HepG2 (cell line): Measurements from ENCODE around the gene TACC3. TPM values are rescaled to one million over a fixed set of nuclear protein-coding genes. Genes with fewer than 3 reads are reported as not detected.
A peak's percentile ranks its signal among the peaks of the same experiment; 100 is the strongest.

ENCODE experiments used
- ATF7-NPFF ChIP-seq: sonication (generic); formaldehyde crosslinking; IDR thresholded peaks from 2 replicates; pipeline ENCODE4 v1.8.1; 2023; ENCODE audit warnings: mild to moderate bottlenecking, low read depth, missing genetic modification reagents, moderate library complexity
- ELF4 ChIP-seq: sonication (generic); formaldehyde crosslinking; IDR thresholded peaks from 2 replicates; pipeline ENCODE4 v1.5.0; 2020; ENCODE audit warnings: missing genetic modification reagents, mild to moderate bottlenecking, moderate library complexity, borderline replicate concordance
- FOXK2 ChIP-seq: fragments of 450-650 bp; IDR thresholded peaks from 2 replicates; pipeline ENCODE4 v1.6.1; 2016
- GATA4 ChIP-seq: sonication (generic); IDR thresholded peaks from 2 replicates; pipeline ENCODE4 v1.6.1; 2016; ENCODE audit warnings: antibody characterized with exemption, low read depth, borderline replicate concordance
- HNF1A ChIP-seq, 2 experiments: sonication (generic) in 1 of 2; formaldehyde crosslinking in 1 of 2; IDR thresholded peaks; 2 replicates each; pipeline versions ENCODE4 v1.4.0 to v1.6.1; 2016 to 2020; ENCODE audit warnings: borderline replicate concordance in 1 of 2, low read depth in 1 of 2, mild to moderate bottlenecking in 1 of 2, missing genetic modification reagents in 1 of 2
- KLF16 ChIP-seq, 2 experiments: sonication (generic) in 1 of 2; formaldehyde crosslinking in 1 of 2; IDR thresholded peaks; 2 replicates each; pipeline versions ENCODE4 v1.6.1 to v1.8.0; 2016 to 2023; ENCODE audit warnings: missing genetic modification reagents in 2 of 2, missing compliant biosample characterization in 1 of 2
- RARA ChIP-seq: IDR thresholded peaks from 2 replicates; pipeline ENCODE4 v1.6.1; 2016; ENCODE audit warnings: missing genetic modification reagents, missing compliant biosample characterization
- RBFOX2 ChIP-seq: fragments of 200-400 bp; formaldehyde crosslinking; IDR thresholded peaks from 2 replicates; pipeline ENCODE4 v1.6.1; 2017; ENCODE audit warnings: low read depth, mild to moderate bottlenecking, low read length
- SIX1 ChIP-seq: sonication (generic); formaldehyde crosslinking; IDR thresholded peaks from 2 replicates; pipeline ENCODE4 v1.4.0; 2020; ENCODE audit warnings: missing genetic modification reagents, borderline replicate concordance
- SNAPC4 ChIP-seq: sonication (generic); formaldehyde crosslinking; IDR thresholded peaks from 2 replicates; pipeline ENCODE4 v1.4.0; 2020; ENCODE audit warnings: mild to moderate bottlenecking, missing genetic modification reagents
- SRSF1 ChIP-seq: fragments of 200-400 bp; formaldehyde crosslinking; optimal IDR thresholded peaks from 2 replicates; pipeline ENCODE3; 2017; ENCODE audit warnings: mild to moderate bottlenecking, low read depth, low read length, moderate library complexity
- SRSF4 ChIP-seq: fragments of 200-400 bp; formaldehyde crosslinking; IDR thresholded peaks from one replicate; pipeline ENCODE4 v1.6.1; 2018; ENCODE audit warnings: mild to moderate bottlenecking, low read depth, low read length, moderate library complexity; ENCODE audit not compliant: poor library complexity, severe bottlenecking
- ZBTB34 ChIP-seq: sonication (generic); formaldehyde crosslinking; IDR thresholded peaks from 2 replicates; pipeline ENCODE4 v1.8.0; 2022; ENCODE audit warnings: mild to moderate bottlenecking, missing genetic modification reagents
- ZBTB7B ChIP-seq: sonication (generic); formaldehyde crosslinking; IDR thresholded peaks from 2 replicates; pipeline ENCODE4 v1.4.0; 2020; ENCODE audit warnings: missing genetic modification reagents
- ZNF614 ChIP-seq: IDR thresholded peaks from 2 replicates; pipeline ENCODE4 v1.6.1; 2018; ENCODE audit warnings: missing biosample characterization, missing genetic modification reagents, inconsistent platforms, borderline replicate concordance
- ZNF674 ChIP-seq: sonication (generic); formaldehyde crosslinking; IDR thresholded peaks from 2 replicates; pipeline ENCODE4 v1.5.0; 2020; ENCODE audit warnings: low read depth, mild to moderate bottlenecking, missing genetic modification reagents
- polyA plus RNA-seq, 8 experiments: library from polyadenylated mRNA; depleted of rRNA in 3 of 8; stranded (reverse) in 7 of 8; unstranded in 1 of 8; fragments of >200 nt; fragmentation: Illumina TruSeq in 4 of 8; extraction: Trizol in 4 of 8; gene quantifications; 2 replicates each; pipeline versions ENCODE4 v1.2.1 to v1.2.3, GENCODE V29; 2011 to 2016; ENCODE audit warnings: low read depth in 4 of 8, missing spikeins in 1 of 8, mixed read lengths in 1 of 8; ENCODE audit not compliant: insufficient read depth in 1 of 8
- total RNA-seq, 5 experiments: library from RNA; depleted of rRNA; stranded (reverse); fragments of >200 nt; fragmentation: Illumina TruSeq; extraction: Trizol; gene quantifications; 2 replicates each; pipeline ENCODE4 v1.2.3, GENCODE V29; 2016; ENCODE audit warnings: low read depth in 1 of 5

Gene TACC3
- total and polyA plus RNA-seq, 2 of the 13 experiments (the other 11 are each of a cell fraction or from before 2014, with no cell fraction given) = 20.3 to 21.2 TPM

GRCh38 chr4:1767061-1767769, 45.9 kb downstream of the TACC3 start (continued):
- TF ChIP-seq SNAPC4 (CRISPR knock-in tag) (no peak), SIX1 (CRISPR knock-in tag) (no peak), RBFOX2 (peak; percentile 50; the same call in 1 of the 2 replicates), ATF7-NPFF (CRISPR knock-in tag) (no peak), SRSF4 (no peak), GATA4 (no peak), ZBTB34 (CRISPR knock-in tag) (no peak), ELF4 (no peak), SRSF1 (peak; percentile 3), RARA (0 out of 2 replicates have a peak, but pooled peaks have one; percentile 11), ZNF674 (CRISPR knock-in tag) (no peak), HNF1A (IDR thresholded peaks at IDR 0.05; ENCODE audit: low read depth) (no peak), HNF1A (CRISPR knock-in tag; IDR thresholded peaks at IDR 0.05; ENCODE audit: borderline replicate concordance) (no peak), KLF16 (CRISPR knock-in tag; IDR thresholded peaks at IDR 0.05) (0 out of 4 replicates have a peak, but pooled peaks of 1 of the 2 experiments have one; percentile 1), ZNF614 (CRISPR knock-in tag) (no peak), FOXK2 (no peak), ZBTB7B (peak; percentile 7)
